SH-SY5Y (cell line): ENCODE measurements around the gene BIRC7.

ENCODE experiments used
- GATA2 ChIP-seq: IDR thresholded peaks from 2 replicates; pipeline ENCODE4 v1.6.1; 2011; ENCODE audit warnings: mild to moderate bottlenecking, low read depth, low read length
- GATA3 ChIP-seq: IDR thresholded peaks from 2 replicates; pipeline ENCODE4 v1.6.1; 2011; ENCODE audit warnings: low read depth, mild to moderate bottlenecking, low read length, moderate library complexity

GRCh38 chr20:63202021-63202420 lies 33.7 kb upstream of the BIRC7 start:
- TF ChIP-seq GATA2 (no peak), GATA3 (no peak)
